Lower leg skin (tissue), 3 donors: ENCODE results near the gene ATG2B.

Source experiments
- CTCF ChIP-seq, 3 donors: fragments of 450-650 bp; IDR thresholded peaks; one replicate each; pipeline ENCODE4 v1.5.1; 2016; ENCODE audit warnings: antibody characterized with exemption in 3 of 3, mild to moderate bottlenecking in 3 of 3, moderate library complexity in 2 of 3
- POLR2A ChIP-seq, 2 donors: fragments of 450-650 bp; IDR thresholded peaks; one replicate each; pipeline ENCODE4 v1.6.1; 2016 to 2017; ENCODE audit warnings: antibody characterized with exemption in 2 of 2, mild to moderate bottlenecking in 1 of 2, moderate library complexity in 1 of 2

GRCh38 chr14:96273629-96274028, 89.5 kb downstream of the ATG2B start:
- no peak for TF ChIP-seq POLR2A (IDR thresholded peaks at IDR 0.05)
- no peak for TF ChIP-seq CTCF (IDR thresholded peaks at IDR 0.05)
